Astrocyte (in vitro differentiated cells and primary cell): ENCODE measurements around the gene ASCL2.
"Not testable (repeated sequence)": the region's sequence is repeated elsewhere in the genome, so short reads cannot be mapped to it uniquely, and the experiment has no call there.

Experiments
- CTCF ChIP-seq: IDR thresholded peaks from 2 replicates; pipeline ENCODE4 v1.5.1; 2011; ENCODE audit warnings: low read depth, mild to moderate bottlenecking, inconsistent platforms, low read length, moderate library complexity; ENCODE audit not compliant: insufficient read depth
- EZH2 ChIP-seq: IDR thresholded peaks from 2 replicates; pipeline ENCODE4 v1.6.1; 2012; ENCODE audit warnings: mild to moderate bottlenecking, low read length, inconsistent platforms; ENCODE audit not compliant: insufficient read depth

GRCh38 chr11:2286350-2286749 is 16.0 kb upstream of the ASCL2 start:
- not testable (repeated sequence) for TF ChIP-seq CTCF, EZH2
